ENCODE data around the gene DYNC2H1. TPM values are rescaled to one million over a fixed set of nuclear protein-coding genes. Genes with fewer than 3 reads are reported as not detected.

Gene DYNC2H1
- total and polyA plus RNA-seq, 12 donors = 2.2 to 5.9 (median 3.9) TPM

- 19 to 20% methylated on average over 26 of the region's 26 CpGs for WGBS, 2 donors
- Histone ChIP-seq H3K27me3 (peaks cover 0 to 2% (median 0%) of the 10 kb centered on the region in 7 donors), H3K9me3 (no peaks in the 10 kb centered on the region), H3K27ac (peak overlapping the region in 9 of 10 donors; percentile 45 to 74 (median 63)), H3K4me3 (peak overlapping the region; percentile 50 to 84 (median 68)), H3K4me1 (peaks cover 0 to 18% (median 7%) of the 10 kb centered on the region in 9 donors), H3K36me3 (peaks cover 0 to 8% (median 0%) of the 10 kb centered on the region in 9 donors)
- DNase-seq (no peak), ATAC-seq (peak in 3 of 8 donors; percentile 5 to 47 (median 28))
- intact Hi-C loops (cut with DNase I) = no loop called here
- TF ChIP-seq CTCF (IDR thresholded peaks at IDR 0.05) = no peak
These were observed 677 bp downstream of the DYNC2H1 start for GRCh38 chr11:103109818-103110388.

GRCh38 chr11:103110391-103110790, 1.2 kb downstream of the DYNC2H1 start:
- intact Hi-C loops (cut with DNase I) = no loop called here
- peak in 4 of 9 donors; percentile 8 to 21 (median 16) for TF ChIP-seq CTCF (IDR thresholded peaks at IDR 0.05)
- no peak overlapping the region for H3K27ac ChIP-seq
- no peaks in the 10 kb centered on the region for H3K9me3 ChIP-seq
- ATAC-seq = no peak
- H3K4me3 ChIP-seq = peak overlapping the region in 9 of 10 donors; percentile 50 to 84 (median 65)
- H3K27me3 ChIP-seq = no peaks in the 10 kb centered on the region
- H3K4me1 ChIP-seq = peaks cover 0 to 18% (median 7%) of the 10 kb centered on the region in 9 donors
- H3K36me3 ChIP-seq = peaks cover 0 to 13% (median 0%) of the 10 kb centered on the region in 9 donors
- DNase-seq = no peak

- Histone ChIP-seq H3K4me3 (no peak overlapping the region), H3K4me1 (peaks cover 0 to 18% (median 7%) of the 10 kb centered on the region in 9 donors), H3K36me3 (peaks cover 0 to 17% (median 0%) of the 10 kb centered on the region in 9 donors), H3K27ac (no peak overlapping the region), H3K9me3 (no peaks in the 10 kb centered on the region), H3K27me3 (no peaks in the 10 kb centered on the region)
- no peak for TF ChIP-seq CTCF (IDR thresholded peaks at IDR 0.05)
- DNase-seq = no peak
- intact Hi-C loops (cut with DNase I) = no loop called here
- ATAC-seq = no peak
- 91 to 92% methylated on average over 5 of the region's 5 CpGs for WGBS, 2 donors
These were observed 2.2 kb downstream of the DYNC2H1 start for GRCh38 chr11:103111400-103111799.

- whole genome bisulfite sequencing, 2 donors = 84 to 88% methylated on average over 1 of the region's 1 CpG
- no peak overlapping the region for H3K27ac ChIP-seq
- ATAC-seq = no peak
- peaks cover 0 to 18% (median 7%) of the 10 kb centered on the region in 9 donors for H3K4me1 ChIP-seq
- no peak for TF ChIP-seq CTCF (IDR thresholded peaks at IDR 0.05)
- intact Hi-C loops (cut with DNase I) = no loop called here
- no peaks in the 10 kb centered on the region for H3K9me3 ChIP-seq
- no peak for DNase-seq
- peaks cover 0 to 19% (median 0%) of the 10 kb centered on the region in 9 donors for H3K36me3 ChIP-seq
- no peak overlapping the region for H3K4me3 ChIP-seq
- H3K27me3 ChIP-seq = no peaks in the 10 kb centered on the region
These were observed 3.1 kb downstream of the DYNC2H1 start for GRCh38 chr11:103112364-103112763.

Data from heart right ventricle (tissue), 16 donors.